ENCODE data around the gene ISOC2. TPM values are rescaled to one million over a fixed set of nuclear protein-coding genes. Genes with fewer than 3 reads are reported as not detected.

ISOC2 gene
- total and polyA plus RNA-seq, 5 experiments from 2014 or later, result 10.5 to 35.6 (median 30.5) TPM

DNA sequence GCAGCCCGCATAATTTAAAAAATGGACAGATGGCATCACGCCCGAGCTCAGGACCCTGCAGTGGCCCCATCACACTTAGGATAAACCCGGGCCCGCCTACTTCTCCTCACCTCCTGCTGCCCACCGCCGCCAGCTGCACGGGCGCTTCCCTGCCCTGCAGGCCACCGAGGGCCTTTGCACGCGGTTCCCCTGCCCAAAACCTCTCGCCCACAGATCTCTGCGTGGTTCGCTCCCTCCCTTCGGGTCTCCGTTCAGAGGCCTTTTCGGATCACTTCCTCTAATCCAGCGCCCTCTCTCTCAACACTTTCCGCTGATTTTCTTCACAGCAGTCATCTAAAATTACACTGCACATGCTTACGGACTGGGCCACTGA, 20.1 kb downstream of the ISOC2 start:
- Mint-ChIP-seq H3K4me1 (peaks cover 19 to 28% (median 23%) of the 10 kb centered on the region in 4 donors), H3K27me3 (peaks cover 49 to 86% (median 64%) of the 10 kb centered on the region in 5 donors), H3K27ac (peak overlapping the region in 2 of 10 donors; percentile 26 to 63), H3K4me3 (peak overlapping the region in 9 of 10 donors; percentile 3 to 72 (median 57)), H3K36me3 (peaks cover 0 to 15% (median 5%) of the 10 kb centered on the region in 3 donors), H3K9me3 (peaks cover 0 to 5% (median 0%) of the 10 kb centered on the region in 9 donors)
- no peak for DNase-seq
- POLR2A ChIA-PET, result no interaction called here
- peak in 1 of 2 donors; percentile 26 for ATAC-seq

- peaks cover 19 to 28% (median 23%) of the 10 kb centered on the region in 4 donors for H3K4me1 Mint-ChIP-seq
- no peak for DNase-seq
- H3K27me3 Mint-ChIP-seq, result peaks cover 46 to 87% (median 64%) of the 10 kb centered on the region in 5 donors
- H3K4me3 Mint-ChIP-seq, result peak overlapping the region in 9 of 10 donors; percentile 1 to 72 (median 59)
- peak overlapping the region in 1 of 10 donors; percentile 63 for H3K27ac Mint-ChIP-seq
- H3K36me3 Mint-ChIP-seq, result peaks cover 0 to 15% (median 5%) of the 10 kb centered on the region in 3 donors
- POLR2A ChIA-PET, result no interaction called here
- H3K9me3 Mint-ChIP-seq, result peaks cover 0 to 5% (median 0%) of the 10 kb centered on the region in 9 donors
- peak in 1 of 2 donors; percentile 49 for ATAC-seq
These were observed 20.9 kb downstream of the ISOC2 start for GRCh38 chr19:55440411-55441105.

GRCh38 chr19:55439052-55439451, 22.4 kb downstream of the ISOC2 start:
- Mint-ChIP-seq H3K4me1 (peaks cover 19 to 28% (median 22%) of the 10 kb centered on the region in 4 donors), H3K4me3 (no peak overlapping the region), H3K36me3 (peaks cover 0 to 14% (median 5%) of the 10 kb centered on the region in 3 donors), H3K9me3 (peaks cover 0 to 5% (median 0%) of the 10 kb centered on the region in 9 donors), H3K27ac (peak overlapping the region in 1 of 10 donors; percentile 35), H3K27me3 (peaks cover 36 to 74% (median 55%) of the 10 kb centered on the region in 5 donors)
- ATAC-seq, result no peak
- no peak for DNase-seq
- POLR2A ChIA-PET, result no interaction called here

DNA sequence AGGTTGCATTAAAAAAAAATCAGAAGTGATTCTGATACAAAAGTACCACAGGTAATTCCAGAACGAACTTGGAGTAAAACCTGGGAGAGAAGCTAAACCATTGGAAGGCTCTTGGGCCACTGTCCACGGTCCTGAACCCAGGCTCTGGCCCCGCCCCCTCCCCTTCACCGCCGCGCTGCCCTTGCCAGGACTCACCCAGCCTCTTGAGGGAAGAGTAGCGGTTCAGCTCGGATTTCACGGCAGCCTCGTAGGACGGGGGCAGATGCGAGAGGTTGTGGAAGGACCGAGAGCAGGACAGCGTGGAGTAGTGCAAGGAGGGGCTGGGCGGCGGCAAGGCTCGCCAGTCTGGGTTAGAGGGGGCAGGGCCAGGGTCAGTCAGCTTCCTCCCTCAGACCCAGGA, 24.0 kb downstream of the ISOC2 start:
- H3K4me1 Mint-ChIP-seq, result peaks cover 13 to 19% (median 15%) of the 10 kb centered on the region in 4 donors
- peaks cover 32 to 63% (median 47%) of the 10 kb centered on the region in 5 donors for H3K27me3 Mint-ChIP-seq
- no peak overlapping the region for H3K4me3 Mint-ChIP-seq
- peaks cover 0 to 5% (median 0%) of the 10 kb centered on the region in 9 donors for H3K9me3 Mint-ChIP-seq
- ATAC-seq, result peak in 1 of 2 donors; percentile 34
- peaks cover 0 to 14% (median 5%) of the 10 kb centered on the region in 3 donors for H3K36me3 Mint-ChIP-seq
- no peak overlapping the region for H3K27ac Mint-ChIP-seq
- POLR2A ChIA-PET, result interaction anchor here (0.6 kb wide), 1 partner anchor 56 kb away, joined by 3 read pairs; no protein-coding TSS in a partner anchor
- DNase-seq, result no peak

DNA sequence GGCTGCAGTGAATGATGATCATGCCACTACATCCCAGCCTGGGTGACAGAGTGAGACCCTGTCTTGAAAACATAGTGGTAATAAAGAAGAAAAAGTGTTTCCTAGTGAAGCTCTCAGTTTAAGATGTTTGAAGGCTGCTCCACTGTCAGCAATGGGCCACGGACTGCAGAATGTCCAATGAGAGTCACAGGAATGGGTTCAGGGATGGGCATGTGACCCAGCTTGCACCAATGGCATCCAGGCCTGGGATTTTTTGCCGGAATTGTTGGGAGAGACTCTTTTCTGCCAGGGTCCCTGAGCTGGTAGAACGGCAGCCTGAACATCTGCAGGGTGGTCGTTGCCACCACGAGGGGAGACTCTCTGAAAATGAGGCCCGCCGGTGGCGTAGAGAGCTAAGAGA, 24.6 kb downstream of the ISOC2 start:
- peaks cover 0 to 14% (median 5%) of the 10 kb centered on the region in 3 donors for H3K36me3 Mint-ChIP-seq
- H3K9me3 Mint-ChIP-seq, result peaks cover 0 to 5% (median 0%) of the 10 kb centered on the region in 9 donors
- H3K27me3 Mint-ChIP-seq, result peaks cover 35 to 67% (median 52%) of the 10 kb centered on the region in 5 donors
- POLR2A ChIA-PET, result no interaction called here
- no peak overlapping the region for H3K4me3 Mint-ChIP-seq
- no peak for DNase-seq
- peaks cover 13 to 17% (median 14%) of the 10 kb centered on the region in 4 donors for H3K4me1 Mint-ChIP-seq
- H3K27ac Mint-ChIP-seq, result no peak overlapping the region
- ATAC-seq, result no peak

DNA sequence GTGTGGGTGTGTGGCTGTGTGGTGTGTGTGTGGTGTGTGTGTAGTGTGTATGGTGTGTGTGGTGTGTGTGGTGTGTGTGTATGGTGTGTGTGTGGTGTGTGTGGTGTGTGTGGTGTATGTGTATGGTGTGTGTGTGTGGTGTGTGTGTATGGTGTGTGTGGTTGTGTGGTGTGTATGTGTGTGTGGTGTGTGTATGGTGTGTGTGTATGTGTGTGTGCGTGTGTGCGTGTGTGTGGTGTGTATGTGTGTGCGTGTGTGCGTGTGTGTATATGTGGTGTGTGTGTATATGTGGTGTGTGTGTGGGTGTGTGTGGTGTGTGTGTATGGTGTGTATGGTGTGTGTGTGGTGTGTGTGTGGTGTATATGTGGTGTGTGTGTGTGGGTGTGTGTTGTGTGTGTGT, 26.4 kb downstream of the ISOC2 start:
- POLR2A ChIA-PET, result no interaction called here
- Mint-ChIP-seq H3K36me3 (peaks cover 0 to 8% (median 0%) of the 10 kb centered on the region in 3 donors), H3K4me1 (peaks cover 0 to 7% (median 3%) of the 10 kb centered on the region in 4 donors), H3K9me3 (peaks cover 0 to 5% (median 0%) of the 10 kb centered on the region in 9 donors), H3K4me3 (no peak overlapping the region), H3K27me3 (peaks cover 33 to 67% (median 54%) of the 10 kb centered on the region in 5 donors), H3K27ac (no peak overlapping the region)
- DNase-seq, result no peak
- no peak for ATAC-seq

- Mint-ChIP-seq H3K27me3 (peaks cover 30 to 67% (median 54%) of the 10 kb centered on the region in 5 donors), H3K27ac (no peak overlapping the region), H3K4me1 (peaks cover 0 to 12% (median 6%) of the 10 kb centered on the region in 4 donors), H3K36me3 (peaks cover 0 to 10% (median 0%) of the 10 kb centered on the region in 3 donors), H3K4me3 (no peak overlapping the region), H3K9me3 (peaks cover 0 to 5% (median 0%) of the 10 kb centered on the region in 9 donors)
- no peak for DNase-seq
- POLR2A ChIA-PET, result no interaction called here
- no peak for ATAC-seq
These were observed 27.0 kb downstream of the ISOC2 start for GRCh38 chr19:55434356-55434919.

GRCh38 chr19:55433292-55433691, 28.1 kb downstream of the ISOC2 start:
- ATAC-seq (no peak), DNase-seq (no peak)
- Mint-ChIP-seq H3K9me3 (peaks cover 0 to 5% (median 0%) of the 10 kb centered on the region in 9 donors), H3K4me1 (peaks cover 0 to 15% (median 11%) of the 10 kb centered on the region in 4 donors), H3K27ac (no peak overlapping the region), H3K36me3 (peaks cover 0 to 4% (median 0%) of the 10 kb centered on the region in 3 donors), H3K4me3 (no peak overlapping the region), H3K27me3 (peaks cover 26 to 67% (median 51%) of the 10 kb centered on the region in 5 donors)
- POLR2A ChIA-PET, result no interaction called here

- H3K4me1 Mint-ChIP-seq, result peaks cover 0 to 16% (median 11%) of the 10 kb centered on the region in 4 donors
- ATAC-seq, result no peak
- H3K27me3 Mint-ChIP-seq, result peaks cover 26 to 61% (median 46%) of the 10 kb centered on the region in 5 donors
- POLR2A ChIA-PET, result no interaction called here
- no peak overlapping the region for H3K4me3 Mint-ChIP-seq
- H3K9me3 Mint-ChIP-seq, result peaks cover 0 to 5% (median 0%) of the 10 kb centered on the region in 9 donors
- no peak overlapping the region for H3K27ac Mint-ChIP-seq
- peaks cover 0 to 4% (median 0%) of the 10 kb centered on the region in 3 donors for H3K36me3 Mint-ChIP-seq
- no peak for DNase-seq
These were observed 29.0 kb downstream of the ISOC2 start for GRCh38 chr19:55432241-55432959.

- ATAC-seq (no peak), DNase-seq (no peak)
- Mint-ChIP-seq H3K27ac (no peak overlapping the region), H3K9me3 (peaks cover 0 to 5% (median 0%) of the 10 kb centered on the region in 9 donors), H3K27me3 (peaks cover 20 to 50% (median 36%) of the 10 kb centered on the region in 5 donors), H3K4me1 (peaks cover 0 to 16% (median 10%) of the 10 kb centered on the region in 4 donors), H3K36me3 (peaks cover 0 to 2% (median 0%) of the 10 kb centered on the region in 3 donors), H3K4me3 (no peak overlapping the region)
- POLR2A ChIA-PET, result no interaction called here
These were observed 30.3 kb downstream of the ISOC2 start for GRCh38 chr19:55431183-55431582.

DNA sequence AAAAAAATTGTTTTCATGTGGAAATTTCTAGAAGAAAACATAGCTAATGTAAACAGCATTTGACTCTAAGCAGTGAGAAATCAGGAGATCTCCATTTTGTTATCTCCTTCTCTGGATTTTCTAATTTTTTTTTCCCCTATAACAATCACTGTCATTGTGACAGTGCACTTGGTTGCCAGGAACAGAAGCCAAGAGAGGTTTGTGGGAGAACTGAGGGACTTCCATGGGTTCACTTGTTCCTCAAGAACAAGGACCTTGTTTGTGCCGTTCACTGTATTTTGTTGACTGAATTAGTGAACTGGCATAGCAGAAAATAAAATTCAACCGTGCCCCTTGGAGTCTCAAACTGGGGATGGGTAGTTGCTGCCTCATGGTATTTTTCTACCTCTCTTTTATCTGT, 35.4 kb downstream of the ISOC2 start:
- peaks cover 0 to 4% (median 0%) of the 10 kb centered on the region in 9 donors for H3K9me3 Mint-ChIP-seq
- H3K4me1 Mint-ChIP-seq, result peaks cover 8 to 25% (median 16%) of the 10 kb centered on the region in 4 donors
- DNase-seq, result no peak
- no peak overlapping the region for H3K27ac Mint-ChIP-seq
- no peak for ATAC-seq
- no peak overlapping the region for H3K4me3 Mint-ChIP-seq
- H3K36me3 Mint-ChIP-seq, result peaks cover 0 to 2% (median 0%) of the 10 kb centered on the region in 3 donors
- H3K27me3 Mint-ChIP-seq, result peaks cover 8 to 39% (median 23%) of the 10 kb centered on the region in 5 donors
- POLR2A ChIA-PET, result interaction anchor here (0.7 kb wide), 1 partner anchor 20 kb away, joined by 6 read pairs; no protein-coding TSS in a partner anchor

GRCh38 chr19:55424518-55424917, 36.9 kb downstream of the ISOC2 start:
- Mint-ChIP-seq H3K4me1 (peaks cover 7 to 28% (median 24%) of the 10 kb centered on the region in 4 donors), H3K27ac (no peak overlapping the region), H3K27me3 (peaks cover 3 to 24% (median 12%) of the 10 kb centered on the region in 5 donors), H3K9me3 (peaks cover 0 to 1% (median 0%) of the 10 kb centered on the region in 9 donors), H3K36me3 (no peaks in the 10 kb centered on the region), H3K4me3 (no peak overlapping the region)
- ATAC-seq, result no peak
- no peak for DNase-seq
- POLR2A ChIA-PET, result interaction anchor here (0.7 kb wide), 1 partner anchor 11 kb away, joined by 3 read pairs; no protein-coding TSS in a partner anchor

Data from naive thymus-derived CD8-positive, alpha-beta T cell (primary cell).